DMS53 treated with DMSO at 0.1 percent for 48 hours (cell line): ENCODE data around the gene C6orf89.
"Not testable (repeated sequence)": the region's sequence is repeated elsewhere in the genome, so short reads cannot be mapped to it uniquely, and the experiment has no call there.

ENCODE experiments used
- DNase-seq: peaks from one replicate; lab custom pipeline; 2025; ENCODE audit not compliant: unreplicated experiment; lab: John Stamatoyannopoulos, UW

Gene C6orf89

GRCh38 chr6:36945301-36945700 is 59.5 kb downstream of the C6orf89 start:
- no peak for DNase-seq

- no peak for DNase-seq
These were observed 60.8 kb downstream of the C6orf89 start for GRCh38 chr6:36946526-36946925.

- DNase-seq, result no peak
These were observed 62.0 kb downstream of the C6orf89 start for GRCh38 chr6:36947570-36948351.

GRCh38 chr6:36949076-36949475 is 63.3 kb downstream of the C6orf89 start:
- not testable (repeated sequence) for DNase-seq

GRCh38 chr6:36949636-36950035 is 63.9 kb downstream of the C6orf89 start:
- DNase-seq, result no peak

- no peak for DNase-seq
These were observed 68.1 kb downstream of the C6orf89 start for GRCh38 chr6:36953931-36954261.

- DNase-seq, result no peak
These were observed 68.6 kb downstream of the C6orf89 start, which contains the start of gene PI16 for GRCh38 chr6:36954262-36954931. Gene PI16, plus strand, starts transcription at chr6:36954738. Its CDS starts 23 bp downstream, at chr6:36954761.

GRCh38 chr6:36955136-36955535 is 69.4 kb downstream of the C6orf89 start:
- no peak for DNase-seq

GRCh38 chr6:36955671-36956445 is 70.1 kb downstream of the C6orf89 start:
- no peak for DNase-seq

- DNase-seq, result no peak
These were observed 70.7 kb downstream of the C6orf89 start for GRCh38 chr6:36956446-36956820.

- no peak for DNase-seq
These were observed 72.1 kb downstream of the C6orf89 start for GRCh38 chr6:36957773-36958271.

GRCh38 chr6:36958775-36959554 is 73.2 kb downstream of the C6orf89 start:
- DNase-seq, result no peak

- DNase-seq, result no peak
These were observed 74.0 kb downstream of the C6orf89 start for GRCh38 chr6:36959555-36960250.

GRCh38 chr6:36961441-36962435 is 76.0 kb downstream of the C6orf89 start:
- no peak for DNase-seq

GRCh38 chr6:36962874-36963273 is 77.1 kb downstream of the C6orf89 start:
- no peak for DNase-seq

- no peak for DNase-seq
These were observed 77.9 kb downstream of the C6orf89 start for GRCh38 chr6:36963451-36964290.

GRCh38 chr6:36964349-36964748 is 78.6 kb downstream of the C6orf89 start:
- DNase-seq, result no peak

GRCh38 chr6:36964908-36965307 is 79.2 kb downstream of the C6orf89 start:
- DNase-seq, result no peak
